GM23248 (cell line): ENCODE results near the gene RALB. TPM values are rescaled to one million over a fixed set of nuclear protein-coding genes. Genes with fewer than 3 reads are reported as not detected.

Experiments
- DNase-seq: peaks from one replicate; pipeline ENCODE4 v3.0.0-alpha.2; 2015
- H2AFZ ChIP-seq: fragments of 200-600 bp; sonication (generic); 2 replicates; pipeline ENCODE4 v1.6.1; 2016; ENCODE audit warnings: antibody characterized with exemption
- H3F3A ChIP-seq: fragments of 200-600 bp; sonication (generic); 2 replicates; pipeline ENCODE4 v1.6.1; 2016; ENCODE audit warnings: mild to moderate bottlenecking, antibody characterized with exemption, mixed run types; ENCODE audit not compliant: insufficient read depth
- H3K27ac ChIP-seq: fragments of 200-600 bp; sonication (generic); 2 replicates; pipeline ENCODE4 v1.5.1; 2016; ENCODE audit warnings: mild to moderate bottlenecking
- H3K27me3 ChIP-seq: fragments of 200-600 bp; sonication (generic); replicated peaks from 2 replicates; pipeline ENCODE4 v1.6.1; 2016; ENCODE audit warnings: mild to moderate bottlenecking; ENCODE audit not compliant: insufficient read depth
- H3K36me3 ChIP-seq: fragments of 200-600 bp; sonication (generic); 2 replicates; pipeline ENCODE4 v1.6.1; 2016; ENCODE audit warnings: low read depth, mild to moderate bottlenecking
- H3K4me1 ChIP-seq: fragments of 200-600 bp; sonication (generic); 2 replicates; pipeline ENCODE4 v1.6.1; 2016; ENCODE audit warnings: mild to moderate bottlenecking; ENCODE audit not compliant: insufficient read depth
- H3K4me2 ChIP-seq: fragments of 200-600 bp; sonication (generic); one replicate; pipeline ENCODE4 v1.6.1; 2016; ENCODE audit warnings: mild to moderate bottlenecking; ENCODE audit not compliant: unreplicated experiment
- H3K4me3 ChIP-seq: fragments of 200-600 bp; sonication (generic); 2 replicates; pipeline ENCODE4 v1.5.1; 2016; ENCODE audit warnings: mild to moderate bottlenecking
- H3K79me2 ChIP-seq: fragments of 200-600 bp; sonication (generic); 2 replicates; pipeline ENCODE4 v1.6.1; 2016; ENCODE audit warnings: mild to moderate bottlenecking; ENCODE audit not compliant: insufficient read depth
- H3K9ac ChIP-seq: fragments of 200-600 bp; sonication (generic); 2 replicates; pipeline ENCODE4 v1.6.1; 2016; ENCODE audit warnings: mild to moderate bottlenecking
- H3K9me2 ChIP-seq: fragments of 200-600 bp; sonication (generic); 2 replicates; pipeline ENCODE4 v1.6.1; 2016; ENCODE audit warnings: mixed run types, mild to moderate bottlenecking, moderate library complexity; ENCODE audit not compliant: insufficient read depth
- H3K9me3 ChIP-seq: fragments of 200-600 bp; sonication (generic); one replicate; pipeline ENCODE4 v1.6.1; 2017; ENCODE audit warnings: low read depth
- H4K20me1 ChIP-seq: fragments of 200-600 bp; sonication (generic); 2 replicates; pipeline ENCODE4 v1.6.0; 2016; ENCODE audit not compliant: insufficient read depth
- EZH2 ChIP-seq: fragments of 200-600 bp; sonication (generic); IDR thresholded peaks from 2 replicates; pipeline ENCODE4 v1.6.1; 2018; ENCODE audit warnings: antibody characterized with exemption, mild to moderate bottlenecking; ENCODE audit not compliant: insufficient read depth, poor library complexity, severe bottlenecking
- EZH2phosphoT487 ChIP-seq: fragments of 200-600 bp; sonication (generic); IDR thresholded peaks from 2 replicates; pipeline ENCODE4 v1.6.1; 2018; ENCODE audit warnings: antibody characterized with exemption, moderate library complexity, mild to moderate bottlenecking, low read depth; ENCODE audit not compliant: insufficient read depth
- WGBS, 2 experiments: methylation state at CpG; one replicate each; pipeline ENCODE4 v1.1.6; 2015 to 2017; ENCODE audit warnings: low lambda C conversion rate in 2 of 2, low coverage in 1 of 2; ENCODE audit errors: missing lambda C conversion rate in 2 of 2; 5-methylcytosine and 5-hydroxymethylcytosine counted together
- in situ Hi-C: fragments of 300-500 bp; cut with MboI; formaldehyde crosslinking; loops from 2 replicates; pipeline ENCODE4 v1.15.0; 2020
- polyA plus RNA-seq: library from polyadenylated mRNA; unstranded; fragments of >200 nt; fragmentation: Nextera tagmentation; extraction: Ambion mirVana; gene quantifications from 2 replicates; pipeline ENCODE4 v1.2.1, GENCODE V29; 2016
- total RNA-seq: library from RNA; depleted of rRNA; stranded (reverse); fragments of >200 nt; shearing (Covaris generic); gene quantifications from 2 replicates; pipeline ENCODE4 v1.2.3, GENCODE V29; 2014

RALB gene
- total and polyA plus RNA-seq, 2 experiments from 2014 or later, result 65.7 to 105 TPM

DNA sequence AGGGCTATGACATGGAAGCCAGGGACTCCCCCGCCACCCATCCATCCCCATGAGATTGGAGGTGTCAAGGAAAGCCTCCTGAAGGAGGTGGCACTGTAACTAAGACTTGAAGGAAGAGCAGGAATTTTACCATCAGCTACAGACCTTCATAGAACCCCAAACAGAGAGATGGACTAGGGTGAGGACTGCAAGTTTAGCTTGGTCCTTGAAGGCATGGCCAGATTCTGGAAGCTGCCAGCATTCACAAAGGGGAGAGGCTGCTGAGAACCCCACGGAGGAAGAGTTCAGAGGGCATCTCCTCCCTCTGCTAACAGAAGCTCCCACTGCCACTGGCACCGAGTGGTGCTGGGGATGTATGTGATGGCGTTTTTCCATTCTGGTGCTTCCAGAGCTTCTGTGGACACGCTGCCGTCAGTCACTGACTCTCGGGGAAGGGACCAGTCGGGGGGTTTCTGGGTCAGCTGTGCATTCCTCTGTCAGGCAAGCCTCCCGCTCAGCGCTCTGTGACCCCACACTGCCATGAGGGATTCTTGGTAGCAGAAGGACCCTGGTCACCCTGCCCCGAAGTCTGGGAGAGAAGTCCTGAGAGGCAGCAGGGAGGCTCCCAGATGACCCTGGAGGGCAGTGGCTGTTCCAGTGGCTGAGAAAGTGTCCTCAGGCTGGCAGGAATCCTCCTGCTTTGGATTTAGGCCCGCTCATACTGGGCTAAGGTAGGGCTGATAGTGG, 47.5 kb upstream of the RALB start:
- no peak overlapping the region for H3K27ac ChIP-seq
- no peak overlapping the region for H3K9ac ChIP-seq
- in situ Hi-C loops, result no loop called here
- H4K20me1 ChIP-seq, result no peaks in the 10 kb centered on the region
- H3K4me3 ChIP-seq, result no peak overlapping the region
- H3K9me2 ChIP-seq, result no peaks in the 10 kb centered on the region
- no peaks in the 10 kb centered on the region for H3K79me2 ChIP-seq
- no peaks in the 10 kb centered on the region for H3K27me3 ChIP-seq
- TF ChIP-seq EZH2phosphoT487, result no peak
- no peak for TF ChIP-seq EZH2
- no peaks in the 10 kb centered on the region for H3K4me1 ChIP-seq
- no peak overlapping the region for H3K4me2 ChIP-seq
- no peak for DNase-seq
- no peaks in the 10 kb centered on the region for H3K36me3 ChIP-seq
- H3F3A ChIP-seq, result no peaks in the 10 kb centered on the region
- 88 to 89% methylated on average over 10 to 12 of the region's 12 CpGs for WGBS, 2 experiments
- no peak overlapping the region for H2AFZ ChIP-seq
- H3K9me3 ChIP-seq, result no peaks in the 10 kb centered on the region

DNA sequence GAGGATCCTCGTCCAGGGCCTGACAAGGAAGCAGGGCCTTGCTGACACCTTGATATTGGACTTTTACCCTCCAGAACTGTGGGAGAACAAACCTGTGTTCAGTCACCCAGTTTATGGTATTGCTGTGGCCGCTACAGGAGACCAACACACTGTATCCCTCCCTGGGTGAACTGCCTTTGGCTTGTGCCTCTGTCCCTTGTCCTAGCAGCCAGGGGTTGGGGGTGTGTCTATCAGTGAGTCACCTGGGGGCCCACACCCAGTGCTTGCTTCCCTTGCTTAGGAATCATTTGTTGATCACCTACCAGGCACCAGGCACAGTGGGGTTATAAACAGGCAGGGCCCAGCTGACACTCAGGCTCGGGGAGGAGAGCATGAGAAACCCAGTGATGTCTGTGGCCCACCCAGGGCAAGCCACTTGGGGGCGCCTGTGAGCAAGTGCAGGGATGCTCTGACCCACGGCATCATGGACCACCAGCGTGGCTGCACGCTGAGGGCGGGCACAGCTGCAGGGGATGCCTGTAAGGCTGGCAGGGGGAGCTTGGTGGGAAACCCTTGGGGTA, 46.5 kb upstream of the RALB start:
- Histone ChIP-seq H3K36me3 (no peaks in the 10 kb centered on the region), H3K9me3 (no peaks in the 10 kb centered on the region), H3K4me1 (no peaks in the 10 kb centered on the region), H3K27ac (no peak overlapping the region), H4K20me1 (no peaks in the 10 kb centered on the region), H3F3A (no peaks in the 10 kb centered on the region), H3K9ac (no peak overlapping the region), H2AFZ (no peak overlapping the region), H3K4me2 (no peak overlapping the region), H3K9me2 (no peaks in the 10 kb centered on the region), H3K4me3 (no peak overlapping the region), H3K79me2 (no peaks in the 10 kb centered on the region), H3K27me3 (no peaks in the 10 kb centered on the region)
- TF ChIP-seq EZH2, result no peak
- TF ChIP-seq EZH2phosphoT487, result no peak
- DNase-seq, result peak; percentile 20
- 63 to 71% methylated on average over 4 to 8 of the region's 8 CpGs for WGBS, 2 experiments
- in situ Hi-C loops, result no loop called here

DNA sequence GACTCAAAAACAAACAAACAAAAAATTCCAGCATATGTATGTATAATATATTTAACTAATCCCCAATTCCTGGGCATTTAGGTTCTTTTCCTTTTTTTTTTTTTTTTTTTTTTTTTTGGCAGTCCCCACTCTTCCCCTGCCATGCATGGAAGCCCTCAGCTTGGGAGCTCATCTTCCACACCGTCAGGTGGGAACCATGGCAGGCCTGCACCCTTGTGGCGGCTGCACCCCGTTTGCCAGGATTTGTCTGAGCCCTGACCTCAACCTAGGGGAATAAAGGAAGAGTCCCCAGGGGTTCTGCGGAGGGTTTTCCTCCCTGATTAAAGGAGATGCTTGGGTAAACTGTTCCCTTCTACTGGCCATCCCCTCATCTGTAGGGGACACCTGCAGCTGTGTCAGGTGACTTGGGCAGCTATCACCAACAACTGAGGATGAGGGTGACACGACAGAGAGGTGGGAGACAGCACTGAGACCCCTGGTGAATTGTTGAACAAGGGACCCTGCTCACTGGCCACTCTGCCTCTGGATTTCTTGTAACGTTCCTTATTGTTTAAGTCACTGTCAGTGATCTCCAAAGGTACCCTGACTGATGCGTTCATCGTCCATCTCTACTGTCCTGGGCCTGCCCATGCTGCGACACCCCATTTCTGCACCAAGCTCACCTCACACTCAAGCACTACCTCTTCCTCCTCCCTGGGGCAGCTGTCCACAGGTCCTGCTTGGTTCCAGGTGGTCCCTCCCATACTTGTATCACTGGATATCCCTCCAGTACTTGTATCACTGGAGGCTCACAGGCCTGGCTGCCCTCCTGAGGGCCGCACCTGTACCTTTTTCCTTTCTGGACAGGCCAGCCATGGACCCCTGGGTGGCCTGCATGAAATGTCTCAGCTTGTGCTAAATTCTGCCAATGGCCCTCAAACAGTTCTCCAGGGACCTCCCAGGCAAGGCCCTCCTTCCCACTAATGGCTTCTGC, 44.0 kb upstream of the RALB start:
- H4K20me1 ChIP-seq, result no peaks in the 10 kb centered on the region
- H3K4me1 ChIP-seq, result no peaks in the 10 kb centered on the region
- H3K79me2 ChIP-seq, result no peaks in the 10 kb centered on the region
- no peak overlapping the region for H3K4me2 ChIP-seq
- no peaks in the 10 kb centered on the region for H3K27me3 ChIP-seq
- in situ Hi-C loops, result no loop called here
- no peak overlapping the region for H3K4me3 ChIP-seq
- H2AFZ ChIP-seq, result no peak overlapping the region
- H3K9me2 ChIP-seq, result no peaks in the 10 kb centered on the region
- no peak for TF ChIP-seq EZH2phosphoT487
- TF ChIP-seq EZH2, result no peak
- DNase-seq, result no peak
- H3K36me3 ChIP-seq, result no peaks in the 10 kb centered on the region
- H3K9me3 ChIP-seq, result no peaks in the 10 kb centered on the region
- WGBS, 2 experiments, result 85 to 89% methylated on average over 10 of the region's 10 CpGs
- H3K27ac ChIP-seq, result no peak overlapping the region
- H3F3A ChIP-seq, result no peaks in the 10 kb centered on the region
- H3K9ac ChIP-seq, result no peak overlapping the region

DNA sequence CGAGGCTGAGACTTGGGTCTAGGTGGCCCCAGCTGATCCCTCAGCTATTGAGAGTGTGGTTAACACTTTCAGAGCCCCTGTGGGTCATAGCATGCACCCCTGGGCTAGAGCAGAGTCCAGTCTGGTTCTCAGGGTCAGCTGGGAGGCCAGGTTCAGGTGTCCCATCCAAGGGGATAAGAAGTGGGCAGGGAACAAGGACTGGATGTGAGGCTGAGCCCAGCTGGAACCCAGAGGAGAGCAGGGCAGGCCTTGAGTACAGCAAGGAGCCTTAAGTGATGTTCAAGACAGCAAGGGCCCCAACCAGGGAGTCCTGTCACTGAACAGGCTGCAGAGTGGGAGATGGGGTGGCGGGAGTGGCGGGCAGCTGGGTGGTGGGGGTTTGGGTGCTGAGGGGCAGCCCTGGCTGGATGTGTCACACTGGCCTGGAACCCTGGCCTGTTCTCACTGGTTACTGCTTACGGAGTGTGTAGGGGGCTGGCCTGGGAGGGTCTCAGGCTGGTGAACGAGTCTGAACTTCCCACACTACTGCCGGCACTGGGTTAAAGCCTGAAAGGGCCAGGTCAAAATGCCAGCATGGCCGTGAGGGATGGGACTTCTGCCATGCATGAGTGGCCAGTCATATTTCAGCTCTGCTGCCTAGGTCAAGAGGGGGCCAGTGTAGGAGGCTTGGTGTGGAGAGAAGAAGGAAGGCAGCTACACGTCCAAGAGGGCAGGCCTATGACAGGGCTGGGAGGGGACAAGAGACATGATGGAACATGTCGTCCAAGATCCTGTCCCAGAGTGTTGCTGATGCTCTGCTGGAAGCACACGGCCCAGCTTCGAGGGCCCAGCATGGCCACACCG, 43.0 kb upstream of the RALB start:
- Histone ChIP-seq H3K9me2 (no peaks in the 10 kb centered on the region), H3K9me3 (no peaks in the 10 kb centered on the region), H3K79me2 (no peaks in the 10 kb centered on the region), H3K9ac (no peak overlapping the region), H3K27me3 (no peaks in the 10 kb centered on the region), H3K4me3 (no peak overlapping the region), H3K36me3 (no peaks in the 10 kb centered on the region), H3K4me1 (no peaks in the 10 kb centered on the region), H4K20me1 (no peaks in the 10 kb centered on the region), H3K4me2 (no peak overlapping the region), H3K27ac (no peak overlapping the region), H2AFZ (no peak overlapping the region), H3F3A (no peaks in the 10 kb centered on the region)
- no peak for DNase-seq
- in situ Hi-C loops, result no loop called here
- TF ChIP-seq EZH2phosphoT487, result no peak
- no peak for TF ChIP-seq EZH2
- 84 to 90% methylated on average over 12 of the region's 12 CpGs for whole genome bisulfite sequencing, 2 experiments
